Measurements from ENCODE around the gene NTSR1. TPM values are rescaled to one million over a fixed set of nuclear protein-coding genes. Genes with fewer than 3 reads are reported as not detected.

The NTSR1 gene
- total and polyA plus RNA-seq, 2 of the 8 experiments (the other 6 are each of a cell fraction or from before 2014, with no cell fraction given): 0.53 to 0.89 TPM

GRCh38 chr20:62660240-62660615, 48.4 kb upstream of the NTSR1 start:
- H3K56ac ChIP-seq (replicated peaks; ENCODE audit: insufficient read length, low read depth, low read length): no peak overlapping the region
- no peaks in the 10 kb centered on the region; a peak in 1 of 7 replicates for H3K4me1 ChIP-seq (replicated peaks in 1 of 4; ENCODE audit: control insufficient read depth in 3 of 4, insufficient read depth in 4 of 4, low read length in 3 of 4)
- H3K27me3 ChIP-seq (replicated peaks in 1 of 4; ENCODE audit: control insufficient read depth in 3 of 4, extremely low read depth in 1 of 4, insufficient read depth in 3 of 4, low read length in 3 of 4): no peaks in the 10 kb centered on the region; a peak in 1 of 7 replicates
- no peak for DNase-seq (ENCODE audit: low read depth in 1 of 2, low spot score in 2 of 2)
- 90% methylated on average over 15 of the region's 15 CpGs; no CpG with 5 or more reads in 1 of the 2 experiments for WGBS, 2 experiments (ENCODE audit: extremely low coverage in 1 of 2, insufficient coverage in 1 of 2, insufficient read length in 1 of 2, insufficient replicate concordance in 2 of 2, low coverage in 1 of 2, low lambda C conversion rate in 2 of 2, missing lambda C conversion rate in 1 of 2)
- no peak overlapping the region for H2BK12ac ChIP-seq (ENCODE audit: low read depth, low read length)
- H3K36me3 ChIP-seq (ENCODE audit: control insufficient read depth in 2 of 4, insufficient read depth in 4 of 4, low read length in 3 of 4): no peaks in the 10 kb centered on the region
- H3K23me2 ChIP-seq (ENCODE audit: low read depth, low read length): no peaks in the 10 kb centered on the region
- peaks cover 6 to 23% of the 10 kb centered on the region in 2 experiments for H4K20me1 ChIP-seq (replicated peaks in 1 of 2; ENCODE audit: control insufficient read depth in 1 of 2, insufficient read depth in 2 of 2, low read length in 2 of 2)
- no peak overlapping the region for H4K8ac ChIP-seq (ENCODE audit: extremely low read depth, insufficient read depth, low read length)
- no peak overlapping the region for H3K9ac ChIP-seq (replicated peaks in 1 of 4; ENCODE audit: extremely low read depth in 1 of 4, low read depth in 3 of 4, low read length in 3 of 4)
- H2AK5ac ChIP-seq (ENCODE audit: low read depth, low read length): no peak overlapping the region
- H3K4me3 ChIP-seq (ENCODE audit: extremely low read depth in 1 of 4, insufficient read depth in 2 of 4, low read depth in 3 of 4, low read length in 4 of 4): no peak overlapping the region
- no peaks in the 10 kb centered on the region for H3K9me3 ChIP-seq (ENCODE audit: insufficient read depth in 2 of 2, low read depth in 1 of 2, low read length in 1 of 2)
- H3K23ac ChIP-seq (ENCODE audit: insufficient read length): no peak overlapping the region
- POLR2A ChIA-PET (ENCODE audit: partially characterized antibody): no interaction called here
- H2BK120ac ChIP-seq (replicated peaks; ENCODE audit: low read depth, low read length): no peak overlapping the region
- H3K79me1 ChIP-seq (ENCODE audit: low read depth, low read length): peaks cover 7% of the 10 kb centered on the region; the same call in 1 of the 2 replicates
- CTCF ChIA-PET (ENCODE audit: partially characterized antibody): interaction anchor here (0.6 to 1.7 kb wide), 4 partner anchors 46 to 155 kb away, joined by 3 to 6 read pairs (median 4); no protein-coding TSS in a partner anchor
- H4K5ac ChIP-seq (ENCODE audit: insufficient read length, low read depth, low read length): no peak overlapping the region
- no peak overlapping the region for H3K4me2 ChIP-seq (ENCODE audit: insufficient read depth in 1 of 2, low read depth in 2 of 2, low read length in 2 of 2)
- no peak overlapping the region for H3K14ac ChIP-seq (ENCODE audit: insufficient read length)
- no peak overlapping the region for H2BK15ac ChIP-seq (ENCODE audit: low read length)
- no peak overlapping the region for H2BK20ac ChIP-seq (ENCODE audit: low read length)
- no peak overlapping the region for H4K91ac ChIP-seq (replicated peaks; ENCODE audit: insufficient read length, low read length)
- FAIRE-seq: no peak
- no peak overlapping the region for H3K27ac ChIP-seq (ENCODE audit: low read depth, low read length)
- H2AFZ ChIP-seq (ENCODE audit: low read length): no peak overlapping the region
- no peak overlapping the region for H3K18ac ChIP-seq (ENCODE audit: extremely low read depth, low read length)
- no peak overlapping the region for H3K4ac ChIP-seq (replicated peaks; ENCODE audit: insufficient read length, low read depth, low read length)
- no peak overlapping the region for H2BK5ac ChIP-seq (ENCODE audit: low read depth, low read length)
- no peaks in the 10 kb centered on the region for H3K79me2 ChIP-seq (ENCODE audit: control insufficient read depth in 1 of 2, insufficient read depth in 2 of 2, low read length in 2 of 2)
- TF ChIP-seq RAD21 (IDR thresholded peaks at IDR 0.05 in 1 of 2, conservative IDR thresholded peaks at IDR 0.05 in 1 of 2; ENCODE audit: low read depth in 2 of 2, low read length in 2 of 2): no peak
- no peak for TF ChIP-seq JUN (IDR thresholded peaks at IDR 0.05; ENCODE audit: low read depth, low read length)
- no peak for TF ChIP-seq SUZ12 (IDR thresholded peaks at IDR 0.05; ENCODE audit: low read length)
- no peak for TF ChIP-seq GABPA (IDR thresholded peaks at IDR 0.05; ENCODE audit: borderline replicate concordance, insufficient read depth, low read length)
- no peak for TF ChIP-seq CREB1 (IDR thresholded peaks at IDR 0.05)
- TF ChIP-seq RBBP5 (IDR thresholded peaks at IDR 0.05; ENCODE audit: borderline replicate concordance, low read depth, low read length): no peak
- TF ChIP-seq, protein P1, sequence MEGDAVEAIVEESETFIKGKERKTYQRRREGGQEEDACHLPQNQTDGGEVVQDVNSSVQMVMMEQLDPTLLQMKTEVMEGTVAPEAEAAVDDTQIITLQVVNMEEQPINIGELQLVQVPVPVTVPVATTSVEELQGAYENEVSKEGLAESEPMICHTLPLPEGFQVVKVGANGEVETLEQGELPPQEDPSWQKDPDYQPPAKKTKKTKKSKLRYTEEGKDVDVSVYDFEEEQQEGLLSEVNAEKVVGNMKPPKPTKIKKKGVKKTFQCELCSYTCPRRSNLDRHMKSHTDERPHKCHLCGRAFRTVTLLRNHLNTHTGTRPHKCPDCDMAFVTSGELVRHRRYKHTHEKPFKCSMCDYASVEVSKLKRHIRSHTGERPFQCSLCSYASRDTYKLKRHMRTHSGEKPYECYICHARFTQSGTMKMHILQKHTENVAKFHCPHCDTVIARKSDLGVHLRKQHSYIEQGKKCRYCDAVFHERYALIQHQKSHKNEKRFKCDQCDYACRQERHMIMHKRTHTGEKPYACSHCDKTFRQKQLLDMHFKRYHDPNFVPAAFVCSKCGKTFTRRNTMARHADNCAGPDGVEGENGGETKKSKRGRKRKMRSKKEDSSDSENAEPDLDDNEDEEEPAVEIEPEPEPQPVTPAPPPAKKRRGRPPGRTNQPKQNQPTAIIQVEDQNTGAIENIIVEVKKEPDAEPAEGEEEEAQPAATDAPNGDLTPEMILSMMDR (IDR thresholded peaks at IDR 0.05; ENCODE audit: control extremely low read depth in 1 of 3, insufficient read depth in 1 of 3, low read depth in 1 of 3, low read length in 3 of 3): no peak
- no peak for TF ChIP-seq PHF8 (conservative IDR thresholded peaks at IDR 0.05; ENCODE audit: low read depth, low read length)
